Measurements from ENCODE around the gene ZNF438. TPM values are rescaled to one million over a fixed set of nuclear protein-coding genes. Genes with fewer than 3 reads are reported as not detected.

The ZNF438 gene
- total and polyA plus RNA-seq, 2 of the 4 experiments (the other 2 are of a cell fraction), result 1.8 to 2.9 TPM

- dilution Hi-C loops (cut with HindIII; ENCODE audit: low sequenced_read_pairs, unreplicated experiment), result no loop called here
- POLR2A ChIA-PET (ENCODE audit: unreplicated experiment), result no interaction called here
These were observed 88.2 kb downstream of the ZNF438 start for GRCh38 chr10:30943451-30943850.

More at GRCh38 chr10:30943451-30943850, 88.2 kb downstream of the ZNF438 start:
- no peak overlapping the region for H3K4me2 ChIP-seq (ENCODE audit: low read depth, low read length)
- DNase-seq, result no peak
- H3K36me3 ChIP-seq (ENCODE audit: control insufficient read depth, insufficient read depth, low read length), result no peaks in the 10 kb centered on the region
- ATAC-seq (ENCODE audit: low read depth), result no peak
- no peak overlapping the region for H4K5ac ChIP-seq (ENCODE audit: low read depth, low read length)
- no peak overlapping the region for H3K9ac ChIP-seq (ENCODE audit: low read depth, low read length)
- H3K14ac ChIP-seq (replicated peaks; ENCODE audit: low read depth, low read length), result no peak overlapping the region
- no peaks in the 10 kb centered on the region; the same call in 1 of the 2 replicates for H3K9me1 ChIP-seq (ENCODE audit: insufficient read depth, low read length)
- no peak overlapping the region for H4K8ac ChIP-seq (ENCODE audit: low read depth in 2 of 2, low read length in 2 of 2)
- no peaks in the 10 kb centered on the region for H3K9me3 ChIP-seq (ENCODE audit: control insufficient read depth, insufficient read depth, low read length)
- H2AK9ac ChIP-seq (replicated peaks; ENCODE audit: low read depth, low read length, poor library complexity), result no peak overlapping the region
- no peak overlapping the region for H2BK120ac ChIP-seq (ENCODE audit: low read depth, low read length)
- in situ Hi-C loops (cut with MboI; ENCODE audit: low sequenced_read_pairs) (no loop called here), intact Hi-C loops (cut with micrococcal nuclease) (no loop called here)
- no peak overlapping the region for H3K23ac ChIP-seq (ENCODE audit: low read depth, low read length)
- H3K56ac ChIP-seq (ENCODE audit: extremely low read depth, insufficient read depth, low read length), result no peak overlapping the region
- peaks cover 2% of the 10 kb centered on the region; the same call in 1 of the 2 replicates for H3K4me1 ChIP-seq (ENCODE audit: control insufficient read depth, insufficient read depth, low read length)
- CTCF ChIA-PET, result interaction anchor here (0.6 kb wide), 1 partner anchor 31 kb away, joined by 3 read pairs; no protein-coding TSS in a partner anchor
- no peak overlapping the region for H3K4ac ChIP-seq (ENCODE audit: low read depth, low read length)
- no peak overlapping the region for H2BK20ac ChIP-seq (ENCODE audit: low read depth, low read length)
- H4K20me1 ChIP-seq (ENCODE audit: insufficient read depth, low read length), result no peaks in the 10 kb centered on the region
- no peak overlapping the region for H3K27ac ChIP-seq (ENCODE audit: insufficient read depth, low read length)
- no peaks in the 10 kb centered on the region for H3K27me3 ChIP-seq (ENCODE audit: control insufficient read depth, insufficient read depth, low read length)
- BruUV-seq (replicated peaks), result no TSS peak
- no peak overlapping the region for H2BK15ac ChIP-seq (ENCODE audit: low read depth, low read length)
- TF ChIP-seq BHLHE40 (IDR thresholded peaks at IDR 0.05; ENCODE audit: low read depth, low read length) (no peak), RCOR1 (IDR thresholded peaks at IDR 0.05; ENCODE audit: insufficient replicate concordance, low read length) (no peak), USF2 (IDR thresholded peaks at IDR 0.05; ENCODE audit: low read depth, low read length) (no peak), CHD1 (IDR thresholded peaks at IDR 0.05; ENCODE audit: low read depth, low read length) (no peak), NFE2L2 (IDR thresholded peaks at IDR 0.05; ENCODE audit: low read depth, low read length) (no peak), CEBPB (IDR thresholded peaks at IDR 0.05; ENCODE audit: low read depth, low read length) (no peak), MAFK (IDR thresholded peaks at IDR 0.05; ENCODE audit: low read depth, low read length) (no peak), MAZ (IDR thresholded peaks at IDR 0.05; ENCODE audit: borderline replicate concordance, low read depth, low read length) (no peak), SMC3 (IDR thresholded peaks at IDR 0.05; ENCODE audit: low read depth, low read length) (no peak), ELK1 (IDR thresholded peaks at IDR 0.05; ENCODE audit: borderline replicate concordance, low read depth, low read length) (no peak), RFX5 (IDR thresholded peaks at IDR 0.05; ENCODE audit: low read depth, low read length) (no peak), POLR2A (IDR thresholded peaks at IDR 0.05; ENCODE audit: low read depth, low read length) (no peak), MXI1 (IDR thresholded peaks at IDR 0.05; ENCODE audit: borderline replicate concordance, low read depth, low read length) (no peak), FOS (IDR thresholded peaks at IDR 0.05; ENCODE audit: low read depth, low read length) (no peak), RAD21 (IDR thresholded peaks at IDR 0.05; ENCODE audit: low read length) (no peak)
- TF ChIP-seq, protein P1, sequence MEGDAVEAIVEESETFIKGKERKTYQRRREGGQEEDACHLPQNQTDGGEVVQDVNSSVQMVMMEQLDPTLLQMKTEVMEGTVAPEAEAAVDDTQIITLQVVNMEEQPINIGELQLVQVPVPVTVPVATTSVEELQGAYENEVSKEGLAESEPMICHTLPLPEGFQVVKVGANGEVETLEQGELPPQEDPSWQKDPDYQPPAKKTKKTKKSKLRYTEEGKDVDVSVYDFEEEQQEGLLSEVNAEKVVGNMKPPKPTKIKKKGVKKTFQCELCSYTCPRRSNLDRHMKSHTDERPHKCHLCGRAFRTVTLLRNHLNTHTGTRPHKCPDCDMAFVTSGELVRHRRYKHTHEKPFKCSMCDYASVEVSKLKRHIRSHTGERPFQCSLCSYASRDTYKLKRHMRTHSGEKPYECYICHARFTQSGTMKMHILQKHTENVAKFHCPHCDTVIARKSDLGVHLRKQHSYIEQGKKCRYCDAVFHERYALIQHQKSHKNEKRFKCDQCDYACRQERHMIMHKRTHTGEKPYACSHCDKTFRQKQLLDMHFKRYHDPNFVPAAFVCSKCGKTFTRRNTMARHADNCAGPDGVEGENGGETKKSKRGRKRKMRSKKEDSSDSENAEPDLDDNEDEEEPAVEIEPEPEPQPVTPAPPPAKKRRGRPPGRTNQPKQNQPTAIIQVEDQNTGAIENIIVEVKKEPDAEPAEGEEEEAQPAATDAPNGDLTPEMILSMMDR (conservative IDR thresholded peaks at IDR 0.05; ENCODE audit: low read depth, low read length), result no peak
- H2AFZ ChIP-seq (replicated peaks; ENCODE audit: low read length, poor library complexity), result no peak overlapping the region
- no peak overlapping the region for H2BK5ac ChIP-seq (ENCODE audit: low read depth, low read length, poor library complexity, severe bottlenecking)
- H4K91ac ChIP-seq (ENCODE audit: insufficient read depth, low read depth, low read length), result no peak overlapping the region
- H2AK5ac ChIP-seq (ENCODE audit: low read depth, low read length), result no peak overlapping the region
- H3K79me1 ChIP-seq (ENCODE audit: low read depth in 1 of 2, low read length in 2 of 2), result peaks cover 0 to 4% of the 10 kb centered on the region in 2 experiments; a peak in 1 of 4 replicates
- no peak overlapping the region for H3K4me3 ChIP-seq (ENCODE audit: insufficient read depth, low read depth, low read length)
- H3K18ac ChIP-seq (ENCODE audit: low read depth, low read length), result no peak overlapping the region
